Activated B cell treated with CpG ODN at 0.5 μM for 24 hours (primary cell): ENCODE data around the gene GCHFR. TPM values are rescaled to one million over a fixed set of nuclear protein-coding genes. Genes with fewer than 3 reads are reported as not detected.

Source experiments
- ATAC-seq: fragments of 200-7000 bp; cut with Tn5 transposase; one replicate; pipeline ENCODE4 v1.10.0; 2021; ENCODE audit warnings: low read depth, mild to moderate bottlenecking, moderate library complexity
- CTCF ChIA-PET: fragments of 350-600 bp; sonication (Branson Sonifier 250); formaldehyde crosslinking; loops from one replicate; lab custom pipeline; 2021; ENCODE audit warnings: antibody characterized with exemption; lab: Charles Lee
- POLR2A ChIA-PET: fragments of 350-600 bp; sonication (Branson Sonifier 250); formaldehyde crosslinking; loops from one replicate; lab custom pipeline; 2021; ENCODE audit warnings: antibody characterized with exemption; lab: Charles Lee
- DNase-seq: peaks from one replicate; pipeline ENCODE4 v3.0.0; 2022
- H3K27ac Mint-ChIP-seq: one replicate; pipeline ENCODE4 v1.8.0; 2020; ENCODE audit warnings: mixed read lengths
- H3K27me3 Mint-ChIP-seq: one replicate; pipeline ENCODE4 v1.8.0; 2021; ENCODE audit warnings: mixed read lengths
- H3K36me3 Mint-ChIP-seq: one replicate; pipeline ENCODE4 v1.8.0; 2021; ENCODE audit warnings: low read depth, mixed read lengths
- H3K4me1 Mint-ChIP-seq: one replicate; pipeline ENCODE4 v1.8.0; 2021; ENCODE audit warnings: mixed read lengths
- H3K4me3 Mint-ChIP-seq: one replicate; pipeline ENCODE4 v1.8.0; 2020; ENCODE audit warnings: mild to moderate bottlenecking, mixed read lengths
- H3K9me3 Mint-ChIP-seq: one replicate; pipeline ENCODE4 v1.8.0; 2020; ENCODE audit warnings: mixed read lengths
- CTCF ChIP-seq: fragments of 200-600 bp; IDR thresholded peaks from one replicate; pipeline ENCODE4 v1.8.0; 2022; ENCODE audit warnings: antibody characterized with exemption, mild to moderate bottlenecking
- intact Hi-C: fragments of 100-400 bp; cut with micrococcal nuclease; formaldehyde crosslinking; loops from one replicate; pipeline ENCODE4 v1.15.1; 2024
- total RNA-seq: library from RNA; stranded (reverse); gene quantifications from 2 replicates; pipeline ENCODE4 v1.2.3, GENCODE V29; 2022

The GCHFR gene
- total RNA-seq, 1 donor from 2014 or later, result 21.1 TPM

GRCh38 chr15:40739047-40739446 lies 24.8 kb upstream of the GCHFR start:
- intact Hi-C loops, result no loop called here
- peaks cover 75% of the 10 kb centered on the region for H3K36me3 Mint-ChIP-seq
- CTCF ChIA-PET, result interaction anchor here (0.6 to 1.6 kb wide), 2 partner anchors 46 to 51 kb away, joined by 3 read pairs; no protein-coding TSS in a partner anchor
- no peak overlapping the region for H3K27ac Mint-ChIP-seq
- H3K27me3 Mint-ChIP-seq, result no peaks in the 10 kb centered on the region
- DNase-seq, result no peak
- no peaks in the 10 kb centered on the region for H3K4me1 Mint-ChIP-seq
- H3K9me3 Mint-ChIP-seq, result no peaks in the 10 kb centered on the region
- no peak for ATAC-seq
- TF ChIP-seq CTCF, result no peak
- no peak overlapping the region for H3K4me3 Mint-ChIP-seq
- POLR2A ChIA-PET, result interaction anchor here (0.9 kb wide), 1 partner anchor 149 kb away, joined by 4 read pairs; no protein-coding TSS in a partner anchor

GRCh38 chr15:40739854-40740253 lies 24.0 kb upstream of the GCHFR start:
- no peaks in the 10 kb centered on the region for H3K27me3 Mint-ChIP-seq
- no peak for TF ChIP-seq CTCF
- intact Hi-C loops, result no loop called here
- H3K4me3 Mint-ChIP-seq, result no peak overlapping the region
- H3K27ac Mint-ChIP-seq, result no peak overlapping the region
- ChIA-PET CTCF (interaction anchor here (1.6 kb wide), 1 partner anchor 45 kb away, joined by 3 read pairs; no protein-coding TSS in a partner anchor), POLR2A (interaction anchor here (0.6 kb wide), 1 partner anchor 146 kb away, joined by 4 read pairs; no protein-coding TSS in a partner anchor)
- no peak for DNase-seq
- no peaks in the 10 kb centered on the region for H3K9me3 Mint-ChIP-seq
- ATAC-seq, result no peak
- H3K4me1 Mint-ChIP-seq, result no peaks in the 10 kb centered on the region
- H3K36me3 Mint-ChIP-seq, result peaks cover 78% of the 10 kb centered on the region

GRCh38 chr15:40743485-40743901 lies 20.4 kb upstream of the GCHFR start:
- ATAC-seq (no peak), DNase-seq (no peak)
- H3K4me1 Mint-ChIP-seq, result no peaks in the 10 kb centered on the region
- H3K4me3 Mint-ChIP-seq, result no peak overlapping the region
- intact Hi-C loops, result no loop called here
- CTCF ChIA-PET, result interaction anchor here (0.7 to 1.9 kb wide), 3 partner anchors 20 to 64 kb away, joined by 3 to 5 read pairs (median 4); partner anchors contain the start of gene GCHFR
- H3K27me3 Mint-ChIP-seq, result no peaks in the 10 kb centered on the region
- POLR2A ChIA-PET, result interaction anchor here (0.6 to 0.7 kb wide), 2 partner anchors 45 to 833 kb away, joined by 4 to 6 read pairs; no protein-coding TSS in a partner anchor
- no peaks in the 10 kb centered on the region for H3K9me3 Mint-ChIP-seq
- H3K36me3 Mint-ChIP-seq, result peaks cover 62% of the 10 kb centered on the region
- no peak for TF ChIP-seq CTCF
- no peak overlapping the region for H3K27ac Mint-ChIP-seq

GRCh38 chr15:40743921-40744814 lies 19.7 kb upstream of the GCHFR start:
- Mint-ChIP-seq H3K9me3 (no peaks in the 10 kb centered on the region), H3K36me3 (peaks cover 55% of the 10 kb centered on the region), H3K27me3 (no peaks in the 10 kb centered on the region), H3K4me1 (no peaks in the 10 kb centered on the region), H3K4me3 (no peak overlapping the region), H3K27ac (no peak overlapping the region)
- ChIA-PET CTCF (interaction anchor here (1.0 to 4.7 kb wide), 5 partner anchors 9 to 65 kb away, joined by 3 to 81 read pairs (median 4); partner anchors contain the start of gene GCHFR), POLR2A (interaction anchor here (0.6 kb wide), 1 partner anchor 832 kb away, joined by 4 read pairs; no protein-coding TSS in a partner anchor)
- DNase-seq, result no peak
- intact Hi-C loops, result no loop called here
- ATAC-seq, result no peak
- TF ChIP-seq CTCF, result no peak

GRCh38 chr15:40744815-40745152 lies 19.1 kb upstream of the GCHFR start:
- Mint-ChIP-seq H3K27ac (no peak overlapping the region), H3K4me3 (no peak overlapping the region), H3K36me3 (peaks cover 54% of the 10 kb centered on the region), H3K4me1 (no peaks in the 10 kb centered on the region), H3K9me3 (no peaks in the 10 kb centered on the region), H3K27me3 (no peaks in the 10 kb centered on the region)
- ChIA-PET POLR2A (no interaction called here), CTCF (interaction anchor here (1.1 to 4.7 kb wide), 4 partner anchors 9 to 65 kb away, joined by 3 to 81 read pairs (median 4); no protein-coding TSS in a partner anchor)
- no peak for DNase-seq
- no peak for TF ChIP-seq CTCF
- intact Hi-C loops, result no loop called here
- ATAC-seq, result no peak
